ENCODE data around the gene NDUFAF2. TPM values are rescaled to one million over a fixed set of nuclear protein-coding genes. Genes with fewer than 3 reads are reported as not detected.
A peak's percentile ranks its signal among the peaks of the same experiment; 100 is the strongest.

The NDUFAF2 gene
- total RNA-seq, 2 donors from 2014 or later, result 13.7 to 19.4 TPM

DNA sequence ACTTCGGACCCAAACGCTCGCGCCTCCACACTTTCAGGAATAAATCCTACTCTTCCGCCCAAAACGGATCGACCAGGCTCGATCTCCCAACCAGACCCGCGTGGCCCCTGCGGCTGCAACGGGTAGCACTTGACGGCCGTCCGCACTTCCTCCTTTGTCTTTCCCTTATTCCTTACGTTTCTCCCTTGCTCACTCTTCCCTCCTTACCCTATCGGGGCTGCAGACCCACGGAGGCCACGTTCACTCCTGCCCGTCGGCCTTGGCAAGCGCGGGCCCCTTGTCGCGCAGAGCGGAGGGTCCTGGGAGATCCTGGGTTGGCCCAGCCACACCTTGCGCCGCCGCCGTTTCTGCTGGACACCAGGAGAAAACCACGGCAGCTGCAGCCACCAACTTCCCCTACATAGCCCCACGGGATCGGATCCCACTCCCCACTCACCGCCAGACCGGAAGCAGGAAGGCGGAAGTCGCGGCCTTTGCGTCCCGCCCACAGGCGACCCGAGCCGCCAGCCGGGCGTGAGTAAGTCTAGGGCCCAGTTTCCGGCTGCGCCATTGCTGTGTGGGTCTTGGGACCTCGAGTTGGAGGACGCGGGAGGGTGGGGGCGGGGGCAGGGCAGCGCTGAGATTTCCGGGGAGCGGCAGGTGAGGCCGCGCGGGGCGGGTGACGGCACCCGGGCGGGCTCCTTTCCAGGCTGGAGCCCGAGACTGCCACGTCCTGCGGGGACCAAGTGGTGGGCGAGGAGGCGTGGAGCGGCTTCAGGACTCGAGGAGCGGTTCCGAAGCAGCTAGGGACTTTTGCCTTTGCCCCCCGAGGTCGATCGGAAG is 217.2 kb downstream of the NDUFAF2 start, which contains the start of gene SMIM15:
Gene SMIM15, minus strand, starts transcription at position 459 of the 822 bp plus-strand sequence. CDS start 2,297 bp downstream, outside the sequence.
- 0% methylated on average over 34 to 67 of the region's 73 CpGs for WGBS, 2 donors
- peak within 1 kb of the TSS; percentile 84 to 98 (median 94) for H3K27ac ChIP-seq
- ATAC-seq, result peak; percentile 95
- TF ChIP-seq, protein P1, sequence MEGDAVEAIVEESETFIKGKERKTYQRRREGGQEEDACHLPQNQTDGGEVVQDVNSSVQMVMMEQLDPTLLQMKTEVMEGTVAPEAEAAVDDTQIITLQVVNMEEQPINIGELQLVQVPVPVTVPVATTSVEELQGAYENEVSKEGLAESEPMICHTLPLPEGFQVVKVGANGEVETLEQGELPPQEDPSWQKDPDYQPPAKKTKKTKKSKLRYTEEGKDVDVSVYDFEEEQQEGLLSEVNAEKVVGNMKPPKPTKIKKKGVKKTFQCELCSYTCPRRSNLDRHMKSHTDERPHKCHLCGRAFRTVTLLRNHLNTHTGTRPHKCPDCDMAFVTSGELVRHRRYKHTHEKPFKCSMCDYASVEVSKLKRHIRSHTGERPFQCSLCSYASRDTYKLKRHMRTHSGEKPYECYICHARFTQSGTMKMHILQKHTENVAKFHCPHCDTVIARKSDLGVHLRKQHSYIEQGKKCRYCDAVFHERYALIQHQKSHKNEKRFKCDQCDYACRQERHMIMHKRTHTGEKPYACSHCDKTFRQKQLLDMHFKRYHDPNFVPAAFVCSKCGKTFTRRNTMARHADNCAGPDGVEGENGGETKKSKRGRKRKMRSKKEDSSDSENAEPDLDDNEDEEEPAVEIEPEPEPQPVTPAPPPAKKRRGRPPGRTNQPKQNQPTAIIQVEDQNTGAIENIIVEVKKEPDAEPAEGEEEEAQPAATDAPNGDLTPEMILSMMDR (IDR thresholded peaks at IDR 0.05), result peak in 3 of 7 experiments; percentile 12 to 47 (median 39)
- peak; percentile 75 to 84 (median 84) for TF ChIP-seq POLR2A (IDR thresholded peaks at IDR 0.05)
- no peaks in the 10 kb centered on the region for H3K27me3 ChIP-seq
- intact Hi-C loops (cut with DNase I), result loop anchor here (10.0 kb wide), 1 partner anchor 163 kb away; no protein-coding TSS in a partner anchor
- H3K9me3 ChIP-seq, result no peaks in the 10 kb centered on the region
- peak within 1 kb of the TSS; percentile 35 to 85 for H3K4me3 ChIP-seq
- H3K4me1 ChIP-seq, result peaks cover 34% of the 10 kb centered on the region
- peaks cover 0 to 2% of the 10 kb centered on the region in 2 donors for H3K36me3 ChIP-seq (replicated peaks in 1 of 2; ENCODE audit: insufficient read depth in 1 of 2, low read depth in 2 of 2)
- DNase-seq, result peak; percentile 89 to 94 (median 92)

DNA sequence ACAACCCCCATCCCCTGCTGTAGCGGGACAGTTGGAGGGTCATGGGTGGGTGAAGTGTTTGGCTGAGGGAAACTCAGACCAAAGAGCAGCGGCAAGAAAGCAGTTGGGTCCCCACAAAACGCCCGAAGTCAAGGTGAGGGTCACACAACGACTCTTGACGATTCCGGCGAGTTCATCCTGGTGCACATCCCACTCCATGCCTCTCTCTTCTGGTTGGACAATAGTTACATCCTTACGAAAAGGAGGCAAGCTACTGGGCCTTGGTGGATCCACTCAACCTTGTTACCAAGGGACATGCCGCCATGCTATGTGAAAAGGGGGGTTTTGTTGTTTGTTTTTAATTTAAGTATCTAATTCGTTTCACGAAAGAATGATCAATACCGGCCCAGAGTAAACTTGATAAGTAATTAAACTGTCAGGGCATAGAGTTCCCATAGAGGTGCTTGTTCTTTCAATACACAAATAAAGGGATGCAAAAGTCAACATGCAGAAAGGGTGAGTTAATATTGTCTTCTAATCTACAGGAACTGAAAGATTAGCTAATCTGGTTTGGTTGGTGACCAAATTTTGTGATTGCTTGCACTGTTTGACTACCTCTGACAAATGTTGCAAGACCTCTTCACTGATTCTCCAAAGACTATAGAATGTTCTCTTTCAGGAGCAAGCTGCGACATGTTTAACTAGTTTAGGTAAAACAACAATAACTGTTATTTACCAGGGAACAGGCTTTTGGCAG is 218.0 kb downstream of the NDUFAF2 start:
- Histone ChIP-seq H3K9me3 (no peaks in the 10 kb centered on the region), H3K27me3 (no peaks in the 10 kb centered on the region), H3K27ac (peak overlapping the region; percentile 84 to 98 (median 94)), H3K4me1 (peaks cover 34% of the 10 kb centered on the region), H3K36me3 (replicated peaks in 1 of 2; ENCODE audit: insufficient read depth in 1 of 2, low read depth in 2 of 2) (peaks cover 0 to 2% of the 10 kb centered on the region in 2 donors), H3K4me3 (peak overlapping the region; percentile 35 to 85)
- no peak for TF ChIP-seq POLR2A (IDR thresholded peaks at IDR 0.05)
- TF ChIP-seq, protein P1 (IDR thresholded peaks at IDR 0.05), result no peak
- intact Hi-C loops (cut with DNase I), result loop anchor here (10.0 kb wide), 1 partner anchor 162 kb away; no protein-coding TSS in a partner anchor
- ATAC-seq, result peak; percentile 11
- WGBS, 2 donors, result 12 to 16% methylated on average over 7 to 14 of the region's 14 CpGs
- peak; percentile 20 to 30 (median 20) for DNase-seq

DNA sequence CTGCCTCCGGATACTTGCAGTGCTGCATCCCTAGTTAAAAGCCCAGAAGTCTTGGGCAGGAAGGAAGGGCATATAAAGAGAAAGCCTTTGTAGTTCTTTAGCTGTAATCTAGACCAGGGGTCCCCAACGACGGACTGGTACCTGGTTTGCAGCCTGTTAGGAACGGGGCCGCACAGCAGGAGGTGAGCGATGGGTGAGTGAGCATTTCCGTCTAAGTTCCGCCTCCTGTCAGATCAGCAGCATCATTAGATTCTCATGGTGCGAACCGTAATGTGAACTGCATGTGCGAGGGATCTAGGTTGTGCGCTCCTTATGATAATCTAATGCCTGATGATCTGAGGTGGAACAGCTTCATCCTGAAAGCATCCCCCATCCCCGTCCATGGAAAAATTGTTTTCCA is 218.9 kb downstream of the NDUFAF2 start:
- Histone ChIP-seq H3K9me3 (no peaks in the 10 kb centered on the region), H3K36me3 (replicated peaks in 1 of 2; ENCODE audit: insufficient read depth in 1 of 2, low read depth in 2 of 2) (peaks cover 0 to 2% of the 10 kb centered on the region in 2 donors), H3K4me3 (no peak overlapping the region), H3K27me3 (no peaks in the 10 kb centered on the region), H3K4me1 (peaks cover 34% of the 10 kb centered on the region), H3K27ac (peak overlapping the region in 2 of 4 donors; percentile 95 to 98)
- ATAC-seq (no peak), DNase-seq (no peak)
- TF ChIP-seq POLR2A (IDR thresholded peaks at IDR 0.05), result no peak
- TF ChIP-seq, protein P1 (IDR thresholded peaks at IDR 0.05), result no peak
- intact Hi-C loops (cut with DNase I), result loop anchor here (10.0 kb wide), 1 partner anchor 161 kb away; no protein-coding TSS in a partner anchor
- WGBS, 2 donors, result 98% methylated on average over 13 of the region's 13 CpGs

DNA sequence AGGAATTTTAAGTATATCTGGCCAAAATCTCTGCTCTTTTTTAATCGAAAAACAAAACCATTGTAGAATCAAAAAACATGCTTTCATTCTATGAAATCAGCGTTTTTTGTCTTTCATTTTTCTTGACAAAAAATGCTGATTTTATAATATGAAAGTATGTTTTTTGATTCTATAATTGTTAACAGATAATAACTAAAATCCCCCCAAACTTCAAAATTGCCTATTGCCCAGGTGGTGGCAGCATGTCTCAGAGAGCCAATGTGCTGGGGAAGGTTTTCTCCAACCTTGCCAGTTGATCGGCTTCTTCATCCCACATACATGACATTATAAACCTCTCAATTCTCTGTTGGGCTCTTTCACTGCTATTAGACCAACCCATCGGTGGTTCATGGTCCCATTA is 222.4 kb downstream of the NDUFAF2 start:
- ATAC-seq (peak; percentile 38), DNase-seq (peak; percentile 40 to 57 (median 44))
- H3K4me3 ChIP-seq, result no peak overlapping the region
- intact Hi-C loops (cut with DNase I), result loop anchor here (10.0 kb wide), 1 partner anchor 157 kb away; no protein-coding TSS in a partner anchor
- TF ChIP-seq POLR2A (IDR thresholded peaks at IDR 0.05), result no peak
- TF ChIP-seq, protein P1 (IDR thresholded peaks at IDR 0.05), result peak; percentile 19 to 64 (median 54)
- no peak overlapping the region for H3K27ac ChIP-seq
- H3K27me3 ChIP-seq, result no peaks in the 10 kb centered on the region
- no peaks in the 10 kb centered on the region for H3K9me3 ChIP-seq
- no peaks in the 10 kb centered on the region for H3K36me3 ChIP-seq (replicated peaks in 1 of 2; ENCODE audit: insufficient read depth in 1 of 2, low read depth in 2 of 2)
- 34 to 38% methylated on average over 4 of the region's 4 CpGs for WGBS, 2 donors
- H3K4me1 ChIP-seq, result peaks cover 18% of the 10 kb centered on the region

Data from body of pancreas (tissue), 4 donors.